ENCODE measurements around the gene HLCS.

DNA sequence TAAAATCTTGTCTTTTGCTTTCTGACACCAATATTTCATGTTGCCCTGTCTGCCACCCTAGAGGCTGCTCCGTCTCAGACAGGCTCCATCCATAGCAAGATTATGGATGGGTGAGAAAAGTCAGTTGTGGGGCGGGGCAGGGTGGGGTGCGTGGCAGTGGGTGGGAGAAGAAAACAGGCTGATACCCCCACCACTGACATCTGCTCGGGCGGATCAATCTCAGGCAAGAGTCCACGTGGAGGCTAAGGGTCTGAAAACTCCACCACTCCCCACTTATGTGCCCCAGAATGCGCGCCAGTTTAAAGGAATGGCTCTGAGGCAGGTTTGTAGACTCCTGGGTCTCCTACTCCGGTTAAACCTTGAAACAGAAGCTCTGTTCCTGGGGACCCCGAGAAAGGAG is 101.5 kb downstream of the HLCS start:
- TF ChIP-seq POLR2A (IDR thresholded peaks at IDR 0.05), result no peak
- TF ChIP-seq, protein P1, sequence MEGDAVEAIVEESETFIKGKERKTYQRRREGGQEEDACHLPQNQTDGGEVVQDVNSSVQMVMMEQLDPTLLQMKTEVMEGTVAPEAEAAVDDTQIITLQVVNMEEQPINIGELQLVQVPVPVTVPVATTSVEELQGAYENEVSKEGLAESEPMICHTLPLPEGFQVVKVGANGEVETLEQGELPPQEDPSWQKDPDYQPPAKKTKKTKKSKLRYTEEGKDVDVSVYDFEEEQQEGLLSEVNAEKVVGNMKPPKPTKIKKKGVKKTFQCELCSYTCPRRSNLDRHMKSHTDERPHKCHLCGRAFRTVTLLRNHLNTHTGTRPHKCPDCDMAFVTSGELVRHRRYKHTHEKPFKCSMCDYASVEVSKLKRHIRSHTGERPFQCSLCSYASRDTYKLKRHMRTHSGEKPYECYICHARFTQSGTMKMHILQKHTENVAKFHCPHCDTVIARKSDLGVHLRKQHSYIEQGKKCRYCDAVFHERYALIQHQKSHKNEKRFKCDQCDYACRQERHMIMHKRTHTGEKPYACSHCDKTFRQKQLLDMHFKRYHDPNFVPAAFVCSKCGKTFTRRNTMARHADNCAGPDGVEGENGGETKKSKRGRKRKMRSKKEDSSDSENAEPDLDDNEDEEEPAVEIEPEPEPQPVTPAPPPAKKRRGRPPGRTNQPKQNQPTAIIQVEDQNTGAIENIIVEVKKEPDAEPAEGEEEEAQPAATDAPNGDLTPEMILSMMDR (IDR thresholded peaks at IDR 0.05), result no peak
